HL-60 (cell line): ENCODE data around the gene CLDN34.

Source experiments
- DNase-seq, 2 experiments: peaks; one replicate each; pipeline ENCODE4 v3.0.0-alpha.2; 2010 to 2020; ENCODE audit warnings: low read depth in 1 of 2, low spot score in 1 of 2
- H3K27ac ChIP-seq: fragments of 250-450 bp; sonication (Bioruptor Pico); replicated peaks from 2 replicates; pipeline ENCODE4 v1.5.1; 2020; ENCODE audit warnings: mild to moderate bottlenecking, moderate library complexity
- H3K27me3 ChIP-seq: fragments of 250-450 bp; sonication (Bioruptor Pico); 2 replicates; pipeline ENCODE4 v1.5.1; 2021; ENCODE audit warnings: mild to moderate bottlenecking, moderate library complexity; ENCODE audit not compliant: insufficient read depth, poor library complexity, severe bottlenecking
- H3K4me3 ChIP-seq: replicated peaks from 2 replicates; pipeline ENCODE4 v1.5.1; 2011; ENCODE audit warnings: mild to moderate bottlenecking, control low read depth, low read length; ENCODE audit not compliant: insufficient read depth
- CTCF ChIP-seq: IDR thresholded peaks from one replicate; pipeline ENCODE4 v1.5.1; 2011; ENCODE audit warnings: low read length, control low read depth, inconsistent platforms; ENCODE audit not compliant: insufficient read depth
- GABPA ChIP-seq: IDR thresholded peaks from 2 replicates; pipeline ENCODE4 v1.6.1; 2012; ENCODE audit warnings: low read depth
- POLR2AphosphoS5 ChIP-seq: IDR thresholded peaks from 2 replicates; pipeline ENCODE4 v1.6.1; 2012; ENCODE audit warnings: low read depth
- REST ChIP-seq: IDR thresholded peaks from 2 replicates; pipeline ENCODE4 v1.6.1; 2012; ENCODE audit warnings: low read depth; ENCODE audit not compliant: insufficient replicate concordance
- SPI1 ChIP-seq: IDR thresholded peaks from 2 replicates; pipeline ENCODE4 v1.6.1; 2012; ENCODE audit warnings: low read depth, mild to moderate bottlenecking, borderline replicate concordance

Gene CLDN34

GRCh38 chrX:10009741-10010140, 42.6 kb downstream of the CLDN34 start:
- no peak for TF ChIP-seq REST
- no peak for TF ChIP-seq GABPA
- TF ChIP-seq POLR2AphosphoS5: no peak
- no peak for TF ChIP-seq CTCF
- TF ChIP-seq SPI1: no peak
- no peak for DNase-seq
- Histone ChIP-seq H3K27me3 (peaks cover 2% of the 10 kb centered on the region), H3K4me3 (no peak overlapping the region), H3K27ac (no peak overlapping the region)

- TF ChIP-seq CTCF (no peak), POLR2AphosphoS5 (no peak), SPI1 (no peak), GABPA (no peak), REST (no peak)
- H3K4me3 ChIP-seq: no peak overlapping the region
- no peak overlapping the region for H3K27ac ChIP-seq
- DNase-seq: no peak
- H3K27me3 ChIP-seq: peaks cover 2% of the 10 kb centered on the region
These were observed 43.5 kb downstream of the CLDN34 start for GRCh38 chrX:10010686-10011085.

DNA sequence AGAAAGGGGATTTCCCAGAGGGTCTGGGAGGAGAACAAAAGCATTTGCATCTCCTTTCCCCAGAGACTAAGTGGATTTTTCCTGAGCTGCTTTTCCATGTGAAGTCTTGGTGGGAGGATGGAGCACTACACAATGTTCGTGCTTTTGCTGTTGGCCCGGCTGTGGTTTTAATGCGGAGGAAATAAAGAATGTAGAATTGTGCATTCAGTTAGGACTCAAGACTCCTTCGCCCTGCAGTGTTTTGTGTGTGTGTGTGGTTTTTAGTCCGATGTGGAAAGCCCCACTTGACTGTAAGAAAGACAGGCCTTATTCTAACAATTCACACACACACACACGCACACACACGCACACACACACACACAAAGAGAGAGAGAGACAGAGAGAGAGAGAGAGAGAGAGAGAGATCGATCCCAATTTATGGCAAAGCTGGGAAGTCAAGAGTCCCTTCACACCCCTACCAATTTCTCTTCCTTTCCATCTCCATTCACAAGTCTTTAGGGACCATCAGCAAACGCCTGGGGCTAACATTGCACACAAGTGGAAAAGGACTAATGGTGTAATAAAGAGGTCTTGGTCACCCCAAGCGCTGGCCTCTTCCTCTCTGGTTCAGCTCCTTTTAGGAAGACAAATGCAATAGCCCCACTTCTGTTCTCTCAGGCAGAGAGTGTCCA, 44.2 kb downstream of the CLDN34 start:
- DNase-seq: no peak
- peaks cover 2% of the 10 kb centered on the region for H3K27me3 ChIP-seq
- TF ChIP-seq CTCF (no peak), SPI1 (no peak), GABPA (no peak), REST (no peak), POLR2AphosphoS5 (no peak)
- no peak overlapping the region for H3K27ac ChIP-seq
- no peak overlapping the region for H3K4me3 ChIP-seq
